SKM-1 treated with dmso at 0.1 percent for 144 hours (cell line): ENCODE data around the gene NDUFS3.
A peak's percentile ranks its signal among the peaks of the same experiment; 100 is the strongest.
"Not testable (repeated sequence)": the region's sequence is repeated elsewhere in the genome, so short reads cannot be mapped to it uniquely, and the experiment has no call there.

Experiments used
- DNase-seq: peaks from one replicate; lab custom pipeline; 2025; ENCODE audit not compliant: unreplicated experiment; lab: John Stamatoyannopoulos, UW

NDUFS3 gene

DNA sequence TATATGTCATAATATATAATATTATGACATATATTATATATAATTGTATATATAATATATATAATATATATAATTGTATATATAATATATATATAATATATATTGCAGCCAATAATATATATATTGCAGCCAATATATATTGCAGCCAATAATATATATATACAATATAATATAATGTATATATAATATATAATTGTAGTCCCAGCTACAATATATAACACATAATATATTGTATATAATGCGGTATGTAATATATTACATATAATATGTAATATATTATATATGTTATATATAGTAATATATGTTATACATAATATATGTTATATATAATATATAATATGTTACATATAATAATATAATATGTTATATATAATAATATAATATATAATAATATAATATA is 20.2 kb upstream of the NDUFS3 start:
- DNase-seq, result no peak

DNA sequence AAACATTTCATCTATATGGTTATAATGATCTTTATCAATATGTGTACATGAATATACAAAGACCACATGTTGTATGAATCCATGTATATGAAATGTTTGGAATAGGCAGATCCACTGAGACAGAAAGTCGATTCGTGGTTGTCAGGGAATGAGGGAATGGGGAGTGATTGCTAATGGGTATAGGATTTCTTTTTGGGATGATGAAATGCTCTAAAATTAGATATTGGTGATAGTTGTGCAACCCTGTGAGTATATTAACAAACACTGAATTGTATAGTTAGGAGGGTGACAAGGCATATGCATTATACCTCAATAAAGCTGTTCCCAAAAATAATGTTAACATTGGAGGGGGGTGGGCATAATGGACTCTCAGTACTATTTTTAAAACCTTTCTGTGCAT is 18.4 kb upstream of the NDUFS3 start:
- no peak for DNase-seq

DNA sequence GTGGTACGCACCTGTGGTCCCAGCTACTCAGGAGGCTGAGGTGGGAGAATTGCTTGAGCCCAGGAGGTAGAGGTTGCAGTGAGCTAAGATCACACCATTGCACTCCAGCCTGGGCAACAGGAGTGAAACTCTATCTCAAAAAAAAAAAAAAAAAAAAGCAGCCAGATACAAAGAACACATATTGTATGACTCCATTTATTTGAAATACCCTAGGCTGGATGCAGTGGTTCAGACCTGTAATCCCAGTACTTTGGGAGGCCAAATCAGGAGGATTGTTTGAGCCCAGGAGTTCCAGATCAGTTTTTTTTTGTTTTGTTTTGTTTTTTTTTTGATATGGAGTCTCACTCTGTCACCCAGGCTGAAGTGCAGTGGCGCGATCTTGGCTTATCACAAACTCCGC is 16.5 kb upstream of the NDUFS3 start:
- not testable (repeated sequence) for DNase-seq

DNA sequence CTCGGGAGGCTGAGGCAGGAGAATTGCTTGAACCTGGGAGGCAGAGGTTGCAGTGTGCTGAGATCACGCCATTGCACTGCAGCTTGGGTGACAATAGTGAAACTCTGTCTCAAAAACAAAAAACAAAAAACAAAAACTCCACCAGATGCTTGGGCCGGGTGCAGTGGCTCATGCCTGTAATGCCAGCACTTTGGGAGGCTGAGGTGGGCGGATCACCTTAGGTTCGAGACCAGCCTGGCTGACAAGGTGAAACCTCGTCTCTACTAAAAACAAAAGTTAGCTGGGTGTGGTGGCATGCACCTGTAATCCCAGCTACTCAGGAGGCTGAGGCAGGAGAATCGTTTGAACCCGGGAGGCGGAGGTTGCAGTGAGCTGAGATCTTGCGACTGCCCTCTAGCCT is 14.5 kb upstream of the NDUFS3 start:
- DNase-seq, result not testable (repeated sequence)

DNA sequence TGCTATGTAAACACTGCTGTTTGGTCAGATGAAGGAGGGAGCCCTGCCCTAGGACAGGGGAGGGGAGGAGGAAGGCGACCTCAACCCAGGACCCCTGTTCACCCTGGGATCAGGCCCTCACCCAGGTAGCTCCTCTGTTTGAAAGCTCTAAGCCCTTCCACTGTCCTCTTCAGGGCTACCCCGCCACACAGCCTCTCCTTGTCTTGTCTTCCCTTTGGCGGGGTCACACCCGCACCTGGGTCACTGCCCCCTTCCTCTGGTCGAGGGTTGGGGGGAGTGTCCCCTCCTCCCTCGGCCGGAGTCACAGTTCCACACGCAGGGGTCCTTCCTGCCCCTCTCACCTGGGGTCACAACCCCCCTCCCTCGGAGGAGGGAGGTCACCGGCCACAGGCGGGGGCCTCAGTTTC is 13.9 kb upstream of the NDUFS3 start:
- no peak for DNase-seq

DNA sequence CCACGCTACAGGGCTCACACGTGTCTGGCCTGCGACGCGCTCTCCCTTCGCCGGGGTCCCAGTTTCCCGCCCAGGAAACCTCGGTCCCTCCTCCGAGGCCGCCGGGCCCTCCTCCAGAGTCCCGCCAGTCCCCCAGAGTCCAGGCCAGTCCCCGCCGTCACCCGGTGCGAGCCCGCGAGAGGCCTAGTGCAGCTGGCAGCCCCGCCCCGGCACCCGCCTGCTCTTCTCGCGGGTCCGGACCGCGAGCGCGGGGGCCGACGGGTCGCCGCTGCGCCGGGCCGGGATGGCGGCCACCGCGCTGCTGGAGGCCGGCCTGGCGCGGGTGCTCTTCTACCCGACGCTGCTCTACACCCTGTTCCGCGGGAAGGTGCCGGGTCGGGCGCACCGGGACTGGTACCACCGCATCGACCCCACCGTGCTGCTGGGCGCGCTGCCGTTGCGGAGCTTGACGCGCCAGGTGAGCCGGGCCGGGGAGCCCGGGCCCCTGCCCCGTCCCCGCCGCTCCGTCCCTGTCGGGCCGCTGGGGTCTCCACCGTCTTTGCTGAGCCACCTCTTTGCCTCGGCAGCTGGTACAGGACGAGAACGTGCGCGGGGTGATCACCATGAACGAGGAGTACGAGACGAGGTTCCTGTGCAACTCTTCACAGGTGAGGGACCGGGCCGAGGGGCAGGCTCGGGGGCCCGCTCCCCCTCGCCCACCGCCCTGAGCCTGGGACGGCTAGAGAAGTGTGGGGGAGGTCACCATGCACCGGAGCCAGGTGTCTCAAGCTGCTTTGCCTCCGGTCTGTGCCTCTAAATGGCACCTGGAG is 13.3 kb upstream of the NDUFS3 start, which contains the start of gene PTPMT1:
PTPMT1 (plus strand) TSS at position 260 of the 809 bp plus-strand sequence; CDS start at position 284, 24 bp downstream.
- peak; percentile 9 for DNase-seq

DNA sequence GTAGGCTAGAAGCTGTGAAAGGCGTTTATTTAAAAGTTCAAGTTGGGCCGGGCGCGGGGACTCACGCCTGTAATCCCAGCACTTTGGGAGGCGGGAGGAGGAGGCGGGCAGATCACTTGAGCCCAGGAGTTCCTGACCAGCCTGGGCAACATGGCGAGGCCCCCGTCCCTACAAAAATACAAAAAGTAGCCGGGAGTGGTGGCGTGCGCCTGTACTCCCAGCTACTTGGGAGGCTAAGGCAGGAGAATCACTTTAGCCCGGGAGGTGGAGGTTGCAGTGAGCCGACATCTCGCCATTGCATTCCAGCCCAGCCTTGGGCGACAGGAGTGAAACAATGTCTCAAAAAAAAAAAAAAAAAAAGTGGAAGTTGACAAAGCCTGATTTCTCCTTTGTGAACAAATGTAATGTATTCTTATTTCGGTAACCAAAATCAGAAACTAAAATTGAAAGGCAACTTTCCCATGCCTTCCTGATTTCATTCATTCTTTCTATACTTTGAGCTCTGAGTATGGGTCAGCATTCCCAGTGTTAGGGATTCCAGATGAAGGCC is 12.7 kb upstream of the NDUFS3 start:
- DNase-seq, result no peak

DNA sequence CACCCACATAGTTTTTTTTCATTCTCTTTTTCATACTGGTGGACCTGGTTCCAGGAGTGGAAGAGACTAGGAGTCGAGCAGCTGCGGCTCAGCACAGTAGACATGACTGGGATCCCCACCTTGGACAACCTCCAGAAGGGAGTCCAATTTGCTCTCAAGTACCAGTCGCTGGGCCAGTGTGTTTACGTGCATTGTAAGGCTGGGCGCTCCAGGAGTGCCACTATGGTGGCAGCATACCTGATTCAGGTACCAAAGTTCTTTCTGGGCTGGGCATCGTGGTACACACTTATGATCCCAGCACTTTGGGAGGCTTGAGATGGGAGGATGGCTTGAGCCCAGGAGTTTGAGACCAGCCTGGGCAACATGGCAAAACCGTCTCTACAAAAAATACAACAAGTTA is 9.2 kb upstream of the NDUFS3 start:
- DNase-seq, result no peak

DNA sequence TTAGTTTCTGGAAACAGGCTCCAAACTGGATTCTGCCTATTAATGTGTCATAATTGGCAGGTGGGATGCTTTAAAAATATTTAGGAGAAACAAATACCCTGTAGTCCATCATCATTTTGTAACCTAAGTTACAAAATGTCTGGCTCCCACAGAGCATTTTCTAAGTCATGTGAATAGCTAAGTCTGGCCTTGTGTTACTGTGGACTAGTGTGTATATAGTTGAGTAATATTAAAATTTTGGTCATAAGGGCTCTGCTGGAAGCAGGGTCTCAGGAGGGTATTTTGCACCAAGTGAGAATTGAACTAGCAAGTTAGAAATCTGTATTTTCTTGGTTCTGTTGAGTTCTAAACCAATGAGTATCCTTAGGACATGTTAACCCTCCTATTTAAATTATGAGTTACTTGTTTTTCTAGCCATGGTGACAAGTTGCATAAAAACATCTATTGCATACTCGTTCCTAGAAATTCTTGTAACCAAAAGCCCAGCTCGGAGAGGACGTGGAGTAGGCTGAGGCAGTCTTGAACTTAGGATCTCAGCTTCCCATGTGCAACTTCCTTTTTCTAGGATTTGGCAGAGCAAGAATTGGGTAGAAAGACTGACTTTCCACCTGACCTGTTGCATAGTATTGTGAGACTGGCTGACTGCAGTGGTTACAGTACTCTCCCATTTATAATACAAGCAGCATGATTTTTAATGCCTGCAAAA is 8.1 kb upstream of the NDUFS3 start:
- DNase-seq, result no peak

DNA sequence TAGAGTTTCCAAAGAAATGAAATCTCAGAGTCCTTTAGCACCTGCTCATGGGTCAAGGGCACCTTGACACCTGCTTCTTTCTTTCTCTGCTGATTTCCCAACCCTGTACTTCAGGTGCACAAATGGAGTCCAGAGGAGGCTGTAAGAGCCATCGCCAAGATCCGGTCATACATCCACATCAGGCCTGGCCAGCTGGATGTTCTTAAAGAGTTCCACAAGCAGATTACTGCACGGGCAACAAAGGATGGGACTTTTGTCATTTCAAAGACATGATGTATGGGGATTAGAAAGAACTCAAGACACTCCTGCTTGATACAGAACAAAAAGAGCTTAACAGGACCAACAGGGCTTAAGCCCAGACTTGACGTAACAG is 7.5 kb upstream of the NDUFS3 start:
- DNase-seq, result no peak

DNA sequence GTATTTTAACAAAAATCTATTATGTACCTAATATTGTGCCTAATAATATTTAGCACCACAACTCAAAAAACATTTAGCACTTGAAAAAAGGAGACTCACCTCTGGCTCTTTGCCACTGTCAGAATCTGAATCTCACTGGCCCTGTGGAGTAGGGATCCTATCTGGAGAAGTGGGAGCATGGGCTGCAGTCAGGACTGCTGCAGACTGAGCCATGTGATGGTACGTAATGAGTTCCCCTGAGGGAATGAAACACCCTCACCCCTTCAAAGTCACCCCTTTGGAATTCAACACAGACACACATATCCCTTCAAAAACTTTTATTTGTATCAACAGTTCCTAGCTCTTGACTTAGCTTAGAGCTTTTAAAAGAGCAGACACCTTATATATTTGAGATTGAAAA is 7.0 kb upstream of the NDUFS3 start:
- DNase-seq, result no peak

DNA sequence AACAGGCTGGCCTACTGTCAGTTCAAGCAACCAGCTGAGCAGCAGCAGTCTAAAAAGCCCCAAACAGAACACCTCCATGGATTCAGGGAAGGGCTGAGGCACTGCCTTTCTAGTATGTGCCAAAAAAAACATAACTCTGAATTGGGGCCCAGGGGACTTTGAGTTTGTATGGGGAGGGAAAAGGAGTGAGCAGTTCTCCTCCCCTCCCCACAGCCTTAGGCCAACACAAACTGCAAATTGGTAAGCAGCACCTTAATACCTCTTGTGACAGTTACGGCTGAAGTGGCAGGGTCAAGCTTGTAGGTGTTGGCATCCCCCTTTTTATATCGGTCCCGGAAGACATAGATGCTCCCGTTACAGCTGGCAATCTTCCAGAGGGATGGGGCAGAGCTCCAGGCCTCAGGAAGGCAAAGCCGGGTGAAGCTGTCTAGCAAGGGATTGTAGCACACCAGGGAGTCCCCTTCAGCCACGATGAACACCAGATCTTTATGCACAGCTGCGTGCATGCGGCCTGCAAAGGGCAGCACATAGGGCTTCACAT is 6.1 kb upstream of the NDUFS3 start:
- DNase-seq, result no peak

DNA sequence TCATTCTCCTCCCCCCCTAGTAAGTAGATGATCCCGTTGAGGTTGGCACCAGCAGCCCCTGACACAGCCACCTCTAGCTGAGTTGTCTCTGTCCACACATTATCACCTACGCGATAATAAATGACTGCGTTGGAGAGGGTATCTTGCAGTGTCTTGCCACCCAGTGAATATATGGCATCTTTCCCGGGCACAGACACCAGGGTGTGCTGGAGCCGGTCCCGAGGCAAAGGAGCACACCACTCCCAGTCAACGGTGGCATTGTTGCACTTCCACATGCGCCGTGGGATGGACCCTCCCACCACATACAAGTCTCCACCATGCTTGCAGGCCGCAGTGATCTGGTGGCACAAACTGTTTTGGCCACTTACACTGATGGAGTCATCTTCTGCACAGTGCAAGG is 5.6 kb upstream of the NDUFS3 start:
- no peak for DNase-seq

DNA sequence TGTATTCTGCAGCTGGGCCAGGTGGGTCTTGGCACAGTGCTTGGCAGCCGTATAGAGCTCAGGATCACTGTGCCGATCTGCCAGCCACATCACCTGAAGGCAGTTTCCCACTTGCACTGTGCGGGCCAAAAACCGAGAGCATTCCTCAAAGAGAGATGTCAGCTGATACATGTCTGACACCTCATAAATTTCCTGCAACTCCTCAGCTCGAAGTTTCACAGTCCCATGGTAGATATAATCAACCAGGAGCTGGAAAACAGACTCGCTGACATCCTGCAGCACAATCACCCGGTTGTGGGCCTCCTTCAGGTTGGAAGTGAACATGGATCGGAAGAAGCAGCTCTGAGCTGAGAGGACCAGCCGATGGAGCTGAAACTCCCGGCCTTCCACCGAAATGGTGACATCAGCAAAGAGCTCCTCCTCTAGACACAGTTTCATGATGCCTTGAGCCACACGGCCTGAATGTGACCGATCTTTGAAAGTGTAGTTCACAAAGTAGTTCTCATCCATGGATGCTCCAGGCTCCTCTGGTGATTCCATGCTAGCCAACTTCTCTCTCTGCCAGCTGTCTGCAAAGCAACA is 1.3 kb upstream of the NDUFS3 start:
- no peak for DNase-seq

DNA sequence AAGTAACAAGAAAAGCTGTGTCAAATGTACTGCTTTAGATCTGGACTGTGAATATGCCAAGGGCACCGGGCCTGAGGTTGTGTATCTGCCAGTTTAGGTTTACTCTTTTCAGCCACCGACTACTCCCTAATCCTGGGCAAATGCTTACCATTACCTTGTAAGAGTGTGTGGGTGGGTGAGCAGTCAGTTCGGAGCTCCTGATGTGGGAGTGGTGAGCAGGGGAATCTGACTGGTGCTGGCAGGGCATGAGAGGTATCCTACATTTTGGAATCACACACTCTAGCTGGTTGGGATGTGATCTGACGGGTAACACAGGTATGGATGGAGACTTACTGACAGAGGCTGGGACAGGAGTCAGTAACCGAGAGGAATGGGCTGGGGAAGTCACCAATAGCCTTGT is 5.0 kb downstream of the NDUFS3 start:
- DNase-seq, result no peak

DNA sequence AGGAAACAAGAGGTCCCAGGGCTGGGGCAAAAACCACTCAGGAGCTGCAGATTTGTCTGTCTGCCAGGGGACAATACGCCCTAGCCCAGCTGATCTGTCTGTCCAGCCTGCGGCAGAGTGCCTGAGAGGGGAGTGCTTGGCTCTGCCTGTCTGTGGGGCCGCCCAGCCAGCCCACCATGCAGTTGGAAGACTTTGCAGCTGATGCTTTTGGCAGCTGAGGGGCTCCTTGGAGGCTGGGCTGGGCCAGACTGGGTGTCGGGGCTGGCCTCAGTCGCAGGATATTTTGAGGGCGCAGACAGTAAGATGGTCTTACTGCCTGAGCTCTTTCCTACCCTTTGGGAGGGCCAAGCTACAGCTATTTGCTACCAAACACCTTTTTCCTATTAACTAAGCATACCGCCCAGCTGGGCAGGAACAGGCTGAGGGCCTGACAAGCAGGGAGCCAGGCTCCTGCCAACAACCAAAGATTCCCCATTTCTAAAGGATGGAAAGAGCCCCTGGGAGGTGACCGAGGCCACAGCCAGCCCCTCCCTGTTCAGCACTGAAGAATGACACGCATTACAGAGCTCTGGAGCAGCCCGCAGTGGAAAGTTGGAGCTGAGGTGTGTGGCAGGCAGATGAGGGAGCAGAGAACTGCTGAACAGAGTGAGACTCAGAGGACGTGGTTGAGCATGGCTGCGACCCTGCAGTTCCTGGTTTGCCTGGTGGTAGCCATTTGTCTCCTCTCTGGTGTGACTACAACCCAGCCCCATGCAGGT is 7.4 kb downstream of the NDUFS3 start, which contains the start of gene FAM180B:
FAM180B (plus strand) TSS at position 581 of the 758 bp plus-strand sequence; CDS start at position 672, 91 bp downstream.
- no peak for DNase-seq

DNA sequence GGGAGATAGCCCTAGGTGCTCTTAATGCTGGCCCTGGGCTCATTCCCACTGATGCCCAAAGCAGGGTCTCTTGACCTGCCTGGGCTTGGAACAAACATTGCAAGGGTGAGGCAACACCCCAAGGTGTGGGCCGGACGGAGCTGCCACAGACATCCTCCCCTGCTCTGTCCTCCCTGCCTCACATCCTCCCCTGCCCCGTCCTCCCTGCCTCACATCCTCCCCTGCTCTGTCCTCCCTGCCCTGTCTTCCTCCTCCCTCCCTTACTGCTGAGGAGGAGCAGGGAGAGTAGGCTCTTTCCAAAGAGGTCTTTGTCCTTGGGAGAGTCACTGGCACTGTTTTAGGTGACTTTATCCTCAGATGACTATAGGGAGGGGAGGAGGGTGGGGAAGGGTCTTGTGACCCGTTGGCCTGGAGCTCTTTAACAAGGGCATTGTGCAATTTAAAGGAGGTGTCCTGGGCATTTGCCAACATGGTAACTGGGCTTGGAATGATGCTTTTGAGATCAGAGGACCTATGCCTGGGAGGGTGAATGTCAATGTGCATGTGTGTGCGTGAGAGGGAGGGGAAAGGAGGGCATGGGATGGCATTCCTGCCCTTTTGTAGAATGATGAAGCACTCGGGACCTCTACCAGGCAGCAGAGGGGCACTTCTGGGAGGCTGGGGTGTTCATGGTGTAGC is 8.3 kb downstream of the NDUFS3 start:
- no peak for DNase-seq

DNA sequence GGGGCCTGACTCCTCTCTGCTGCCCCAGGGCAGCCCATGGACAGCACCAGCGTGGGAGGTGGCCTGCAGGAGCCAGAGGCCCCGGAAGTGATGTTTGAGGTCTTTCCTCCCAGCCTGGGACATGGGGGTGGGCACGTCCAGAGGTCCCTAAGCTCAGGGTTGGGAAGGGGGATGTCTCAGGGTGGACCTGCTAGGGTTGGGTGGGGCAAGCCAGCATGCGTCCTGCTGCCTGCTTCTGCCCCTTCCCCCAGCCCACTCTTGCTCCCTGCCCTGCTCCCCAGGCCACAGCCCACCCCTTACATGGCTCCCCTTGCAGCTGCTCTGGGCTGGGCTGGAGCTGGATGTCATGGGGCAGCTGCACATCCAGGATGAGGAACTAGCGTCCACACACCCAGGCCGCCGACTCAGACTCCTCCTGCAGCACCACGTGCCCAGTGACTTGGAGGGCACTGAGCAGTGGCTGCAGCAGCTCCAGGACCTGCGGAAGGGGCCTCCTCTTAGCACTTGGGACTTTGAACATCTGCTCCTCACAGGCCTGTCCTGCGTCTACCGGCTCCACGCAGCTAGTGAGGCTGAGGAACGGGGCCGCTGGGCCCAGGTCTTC is 9.0 kb downstream of the NDUFS3 start:
- peak; percentile 77 for DNase-seq

DNA sequence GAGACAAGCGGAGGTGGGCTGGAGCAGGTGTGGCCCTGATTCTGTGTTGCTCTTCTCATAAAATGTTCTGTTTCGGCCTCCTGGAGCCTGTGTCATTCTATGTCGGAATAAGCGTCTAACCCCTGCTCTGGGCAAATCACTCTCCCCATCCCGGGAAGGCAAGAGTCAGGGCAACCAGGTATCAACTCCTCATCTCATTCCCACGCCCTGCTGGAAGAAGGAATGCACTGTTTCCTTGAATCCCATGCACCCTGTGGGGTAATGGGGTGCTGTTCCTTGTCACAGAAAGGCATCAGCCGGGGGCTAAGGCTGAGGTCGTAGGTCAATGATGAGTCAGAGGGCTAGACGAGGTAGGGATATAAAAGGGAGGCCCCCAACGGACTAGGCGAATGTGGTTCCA is 10.2 kb downstream of the NDUFS3 start:
- DNase-seq, result no peak

DNA sequence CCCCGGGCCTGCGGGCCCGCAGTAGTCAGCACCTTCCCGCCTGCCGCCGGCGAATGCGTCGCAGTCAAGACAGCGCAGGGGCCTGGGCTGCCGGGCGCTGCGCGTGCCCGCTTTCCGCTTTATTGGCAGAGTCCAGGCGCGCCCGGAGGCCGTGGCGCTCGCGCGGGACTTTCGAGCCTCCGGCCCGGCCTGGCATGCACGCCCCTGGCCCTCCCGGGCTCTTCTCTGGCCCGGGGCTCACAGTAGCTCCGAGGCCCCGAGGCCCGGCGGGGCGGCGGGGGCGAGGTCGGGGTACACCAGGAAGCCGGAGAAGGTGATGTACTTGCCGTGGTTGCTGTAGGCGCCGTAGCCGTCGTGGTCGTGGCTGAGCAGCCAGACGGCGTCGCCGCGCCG is 10.7 kb downstream of the NDUFS3 start:
- DNase-seq, result no peak
